CD14-positive monocyte (primary cell): ENCODE data around the gene TMEM63C. TPM values are rescaled to one million over a fixed set of nuclear protein-coding genes. Genes with fewer than 3 reads are reported as not detected.

Experiments used
- DNase-seq, 3 donors: peaks; one replicate each; pipeline ENCODE4 v3.0.0-alpha.2; 2011 to 2022
- H2AFZ ChIP-seq: 2 replicates; pipeline ENCODE4 v1.6.0; 2012; ENCODE audit warnings: mild to moderate bottlenecking, low read depth, low read length, inconsistent platforms; ENCODE audit not compliant: insufficient read depth, poor library complexity, severe bottlenecking
- H3K27ac ChIP-seq, 2 donors: 1 replicate in 1 of 2; 2 replicates in 1 of 2; pipeline ENCODE4 v1.5.1; 2012 to 2013; ENCODE audit warnings: low read length in 2 of 2, control low read depth in 1 of 2, inconsistent platforms in 1 of 2, low read depth in 1 of 2, mild to moderate bottlenecking in 1 of 2
- H3K27me3 ChIP-seq, 2 donors: one replicate each; pipeline versions ENCODE4 v1.6.0 to v1.6.1; 2011 to 2013; ENCODE audit warnings: low read length in 2 of 2; ENCODE audit not compliant: control insufficient read depth in 2 of 2, insufficient read depth in 2 of 2
- H3K36me3 ChIP-seq, 2 donors: replicated peaks in 1 of 2; 1 replicate in 1 of 2; 2 replicates in 1 of 2; pipeline versions ENCODE4 v1.5.1 to v1.6.1; 2012 to 2013; ENCODE audit warnings: low read length in 2 of 2, control low read depth in 1 of 2, inconsistent platforms in 1 of 2, mild to moderate bottlenecking in 1 of 2; ENCODE audit not compliant: insufficient read depth in 2 of 2, control insufficient read depth in 1 of 2
- H3K4me1 ChIP-seq, 2 donors: 1 replicate in 1 of 2; 2 replicates in 1 of 2; pipeline versions ENCODE4 v1.5.1 to v1.6.1; 2012 to 2013; ENCODE audit warnings: low read length in 2 of 2, control low read depth in 1 of 2, inconsistent platforms in 1 of 2, mild to moderate bottlenecking in 1 of 2, moderate library complexity in 1 of 2; ENCODE audit not compliant: insufficient read depth in 2 of 2, control insufficient read depth in 1 of 2
- H3K4me2 ChIP-seq: replicated peaks from 2 replicates; pipeline ENCODE3; 2012; ENCODE audit warnings: low read length, moderate library complexity, mild to moderate bottlenecking; ENCODE audit not compliant: poor library complexity, severe bottlenecking; ENCODE audit errors: extremely low read depth
- H3K4me3 ChIP-seq, 3 experiments: fragments of 200-600 bp in 1 of 3; sonication (generic) in 1 of 3; replicated peaks in 1 of 3; 1 replicate in 2 of 3; 2 replicates in 1 of 3; pipeline ENCODE4 v1.5.1; 2011 to 2013; ENCODE audit warnings: low read length in 3 of 3, mild to moderate bottlenecking in 3 of 3, control low read depth in 2 of 3, low read depth in 2 of 3, inconsistent platforms in 1 of 3, moderate library complexity in 1 of 3
- H3K79me2 ChIP-seq: 2 replicates; pipeline ENCODE4 v1.6.0; 2012; ENCODE audit warnings: mild to moderate bottlenecking, control low read depth, inconsistent platforms, low read length, moderate library complexity; ENCODE audit not compliant: insufficient read depth
- H3K9ac ChIP-seq: 2 replicates; pipeline ENCODE4 v1.6.0; 2017; ENCODE audit warnings: low read length, mild to moderate bottlenecking; ENCODE audit not compliant: insufficient read depth, poor library complexity, severe bottlenecking
- H3K9me3 ChIP-seq, 2 donors: replicated peaks in 1 of 2; 1 replicate in 1 of 2; 2 replicates in 1 of 2; pipeline versions ENCODE4 v1.5.1 to v1.6.1; 2012 to 2013; ENCODE audit warnings: low read length in 2 of 2, control low read depth in 1 of 2; ENCODE audit not compliant: control insufficient read depth in 1 of 2, insufficient read depth in 1 of 2
- H4K20me1 ChIP-seq: 2 replicates; pipeline ENCODE4 v1.6.0; 2012; ENCODE audit warnings: mild to moderate bottlenecking, low read length, control low read depth, moderate library complexity; ENCODE audit not compliant: insufficient read depth
- H3K27ac Mint-ChIP-seq, 7 donors: one replicate each; pipeline ENCODE4 v1.8.0; 2020; ENCODE audit warnings: mild to moderate bottlenecking in 7 of 7, mixed read lengths in 7 of 7, moderate library complexity in 6 of 7, inconsistent platforms in 2 of 7
- H3K27me3 Mint-ChIP-seq, 3 donors: one replicate each; pipeline ENCODE4 v1.8.0; 2021 to 2022; ENCODE audit warnings: low read depth in 3 of 3, mild to moderate bottlenecking in 3 of 3, mixed read lengths in 3 of 3, moderate library complexity in 3 of 3, inconsistent platforms in 1 of 3
- H3K36me3 Mint-ChIP-seq, 2 donors: one replicate each; pipeline ENCODE4 v1.8.0; 2020; ENCODE audit warnings: mixed read lengths in 2 of 2, inconsistent platforms in 1 of 2, mild to moderate bottlenecking in 1 of 2
- H3K4me1 Mint-ChIP-seq: one replicate; pipeline ENCODE4 v1.8.0; 2020; ENCODE audit warnings: mild to moderate bottlenecking, mixed read lengths
- H3K4me3 Mint-ChIP-seq, 2 donors: one replicate each; pipeline ENCODE4 v1.8.0; 2020; ENCODE audit warnings: mild to moderate bottlenecking in 2 of 2, mixed read lengths in 2 of 2, moderate library complexity in 1 of 2
- H3K9me3 Mint-ChIP-seq, 7 donors: one replicate each; pipeline ENCODE4 v1.8.0; 2020 to 2022; ENCODE audit warnings: mixed read lengths in 7 of 7, mild to moderate bottlenecking in 6 of 7, moderate library complexity in 6 of 7, inconsistent platforms in 2 of 7
- WGBS: methylation state at CpG from one replicate; pipeline ENCODE4 v1.1.5; 2013; ENCODE audit warnings: missing lambda C conversion rate; ENCODE audit not compliant: insufficient coverage; 5-methylcytosine and 5-hydroxymethylcytosine counted together
- intact Hi-C, 2 donors: fragments of 100-400 bp; cut with micrococcal nuclease; formaldehyde crosslinking; loops; one replicate each; pipeline versions ENCODE4 v1.15.0 to v1.15.1; 2023
- polyA plus RNA-seq, 3 donors: library from polyadenylated mRNA; depleted of rRNA in 1 of 3; unstranded in 2 of 3; stranded (reverse) in 1 of 3; fragments of 300-500 nt in 2 of 3; fragments of >200 nt in 1 of 3; fragmentation: Illumina TruSeq in 2 of 3; gene quantifications; 1 replicate in 2 of 3; 2 replicates in 1 of 3; pipeline ENCODE4 v1.2.3, GENCODE V29; 2012 to 2021
- TF ChIP-seq, protein P1 (sequence below): fragments of 200-600 bp; IDR thresholded peaks from one replicate; pipeline ENCODE4 v1.8.0; 2022; ENCODE audit warnings: antibody characterized with exemption, mild to moderate bottlenecking

The TMEM63C gene
- polyA plus RNA-seq, 3 donors, result 0.78 to 4.4 TPM; not detected in 1

DNA sequence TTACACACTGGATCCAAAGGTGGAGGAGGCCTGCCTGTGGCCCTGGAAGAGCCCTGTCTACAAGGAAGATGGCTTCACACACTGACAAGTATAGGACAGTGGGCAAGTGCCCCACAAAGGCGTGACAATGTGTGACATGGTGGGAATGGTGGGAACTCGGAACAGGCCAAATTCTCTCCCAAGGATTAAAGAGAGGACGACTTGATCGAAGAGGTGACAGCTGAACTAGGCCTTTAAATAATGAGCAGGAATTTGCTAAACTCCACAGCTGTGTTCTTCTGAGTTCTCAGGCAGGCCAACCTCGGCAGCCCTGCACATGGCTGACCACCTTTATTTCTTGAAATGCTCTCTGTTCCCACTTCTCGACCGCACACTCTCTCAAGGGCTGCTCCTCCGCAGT lies 115.3 kb downstream of the TMEM63C start:
- Mint-ChIP-seq H3K27ac (no peak overlapping the region), H3K27me3 (peaks cover 0 to 2% (median 0%) of the 10 kb centered on the region in 3 donors), H3K4me1 (peaks cover 5% of the 10 kb centered on the region), H3K4me3 (no peak overlapping the region), H3K9me3 (no peaks in the 10 kb centered on the region), H3K36me3 (peaks cover 25 to 27% of the 10 kb centered on the region in 2 donors)
- WGBS, result 100% methylated on average over 6 of the region's 8 CpGs
- Histone ChIP-seq H3K4me3 (no peak overlapping the region), H4K20me1 (no peaks in the 10 kb centered on the region), H3K79me2 (no peaks in the 10 kb centered on the region), H3K9ac (no peak overlapping the region), H3K27ac (no peak overlapping the region), H2AFZ (no peak overlapping the region), H3K36me3 (peaks cover 2 to 49% of the 10 kb centered on the region in 2 donors), H3K9me3 (no peaks in the 10 kb centered on the region), H3K4me1 (no peaks in the 10 kb centered on the region), H3K27me3 (no peaks in the 10 kb centered on the region), H3K4me2 (no peak overlapping the region)
- TF ChIP-seq, protein P1, sequence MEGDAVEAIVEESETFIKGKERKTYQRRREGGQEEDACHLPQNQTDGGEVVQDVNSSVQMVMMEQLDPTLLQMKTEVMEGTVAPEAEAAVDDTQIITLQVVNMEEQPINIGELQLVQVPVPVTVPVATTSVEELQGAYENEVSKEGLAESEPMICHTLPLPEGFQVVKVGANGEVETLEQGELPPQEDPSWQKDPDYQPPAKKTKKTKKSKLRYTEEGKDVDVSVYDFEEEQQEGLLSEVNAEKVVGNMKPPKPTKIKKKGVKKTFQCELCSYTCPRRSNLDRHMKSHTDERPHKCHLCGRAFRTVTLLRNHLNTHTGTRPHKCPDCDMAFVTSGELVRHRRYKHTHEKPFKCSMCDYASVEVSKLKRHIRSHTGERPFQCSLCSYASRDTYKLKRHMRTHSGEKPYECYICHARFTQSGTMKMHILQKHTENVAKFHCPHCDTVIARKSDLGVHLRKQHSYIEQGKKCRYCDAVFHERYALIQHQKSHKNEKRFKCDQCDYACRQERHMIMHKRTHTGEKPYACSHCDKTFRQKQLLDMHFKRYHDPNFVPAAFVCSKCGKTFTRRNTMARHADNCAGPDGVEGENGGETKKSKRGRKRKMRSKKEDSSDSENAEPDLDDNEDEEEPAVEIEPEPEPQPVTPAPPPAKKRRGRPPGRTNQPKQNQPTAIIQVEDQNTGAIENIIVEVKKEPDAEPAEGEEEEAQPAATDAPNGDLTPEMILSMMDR, result no peak
- no peak for DNase-seq
- intact Hi-C loops, result no loop called here

DNA sequence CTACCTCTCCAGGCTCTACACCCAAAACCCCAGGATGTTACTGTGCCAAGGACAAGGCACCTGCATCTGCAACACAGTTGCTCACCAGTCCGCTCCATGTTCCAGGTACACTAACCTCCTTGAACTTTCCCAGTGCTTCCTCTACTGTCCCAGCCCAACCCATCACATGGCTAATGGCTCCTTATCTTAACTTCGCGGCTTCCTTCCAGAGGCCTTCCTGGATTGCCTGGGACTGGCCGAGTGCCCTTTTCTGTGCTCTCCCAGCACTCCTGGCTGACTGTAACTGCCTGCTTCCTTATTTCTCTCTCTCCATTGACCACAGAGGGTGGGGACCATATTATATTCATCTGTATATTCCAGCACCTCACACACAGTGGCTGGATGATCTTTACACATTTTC lies 118.2 kb downstream of the TMEM63C start:
- Histone ChIP-seq H3K4me1 (peaks cover 5 to 8% of the 10 kb centered on the region in 2 donors), H3K27ac (no peak overlapping the region), H3K36me3 (peaks cover 2 to 35% of the 10 kb centered on the region in 2 donors), H2AFZ (no peak overlapping the region), H3K9me3 (no peaks in the 10 kb centered on the region), H3K79me2 (no peaks in the 10 kb centered on the region), H4K20me1 (no peaks in the 10 kb centered on the region), H3K27me3 (no peaks in the 10 kb centered on the region), H3K4me3 (no peak overlapping the region), H3K9ac (no peak overlapping the region), H3K4me2 (no peak overlapping the region)
- Mint-ChIP-seq H3K4me3 (no peak overlapping the region), H3K27me3 (peaks cover 0 to 2% (median 0%) of the 10 kb centered on the region in 3 donors), H3K36me3 (peaks cover 29 to 33% of the 10 kb centered on the region in 2 donors), H3K27ac (peak overlapping the region in 4 of 7 donors; percentile 37 to 73 (median 48)), H3K4me1 (peaks cover 17% of the 10 kb centered on the region), H3K9me3 (no peaks in the 10 kb centered on the region)
- DNase-seq, result no peak
- TF ChIP-seq, protein P1, result no peak
- intact Hi-C loops, result no loop called here
- WGBS, result 65% methylated on average over 4 of the region's 4 CpGs
